ENCODE measurements around the gene ADGRB3.

Gene ADGRB3

DNA sequence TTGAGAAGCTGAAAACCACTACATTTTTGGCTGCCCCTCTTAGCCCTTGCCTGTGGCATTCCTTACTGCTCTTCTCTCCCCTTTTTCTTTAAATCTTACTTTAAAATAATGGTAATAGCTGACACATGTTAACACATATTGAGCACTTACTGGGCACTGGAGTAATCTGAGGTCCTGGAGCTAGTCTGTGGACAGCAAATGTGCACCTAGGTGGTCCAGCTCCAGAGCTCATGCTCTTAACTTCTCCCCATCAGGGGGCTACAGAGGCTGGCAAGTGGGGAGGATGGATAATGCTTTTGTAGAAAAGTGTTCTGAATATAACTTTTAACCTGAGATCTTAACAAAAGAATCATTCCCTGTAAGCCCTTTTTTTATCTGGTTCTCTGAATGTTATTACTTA lies 74.8 kb downstream of the ADGRB3 start:
- no peak for DNase-seq

DNA sequence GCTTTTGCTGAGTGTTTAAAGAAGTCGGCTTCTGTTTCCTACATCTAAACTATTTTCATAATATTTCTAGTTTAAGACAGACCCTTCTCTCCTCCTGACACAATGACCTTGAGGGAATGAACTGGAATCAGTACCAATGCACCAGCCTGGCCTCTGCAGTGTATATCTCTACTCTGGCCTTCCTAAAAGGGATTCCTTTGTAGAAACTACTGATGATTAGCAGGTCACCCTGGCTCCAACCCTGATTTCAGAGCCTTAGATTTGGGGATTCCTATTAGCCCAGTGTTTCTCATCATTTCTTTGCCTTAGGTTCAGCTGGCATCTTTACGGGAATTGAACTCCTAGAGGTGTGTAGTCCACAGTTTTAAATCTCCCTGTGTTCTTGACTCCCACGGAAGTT lies 75.4 kb downstream of the ADGRB3 start:
- DNase-seq = no peak

DNA sequence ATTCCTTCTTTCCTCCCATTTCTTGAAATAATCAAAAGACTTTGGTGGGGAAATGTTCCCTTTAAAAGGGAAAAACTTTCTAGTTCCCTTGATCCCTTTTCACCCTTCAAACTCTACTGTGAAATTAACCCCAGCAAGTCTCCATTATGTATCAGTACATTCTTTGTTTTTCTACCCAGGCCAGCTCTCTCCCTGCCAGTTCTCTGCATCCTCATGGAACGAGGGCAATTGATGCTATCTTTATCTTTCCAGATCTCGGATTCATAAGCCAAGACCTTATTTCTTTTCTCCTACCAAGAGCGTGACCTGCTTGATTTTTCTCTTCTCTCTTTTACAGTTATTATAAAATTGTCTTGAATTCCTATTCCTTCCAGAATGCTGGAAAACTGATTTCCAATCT lies 75.8 kb downstream of the ADGRB3 start:
- DNase-seq = no peak

DNA sequence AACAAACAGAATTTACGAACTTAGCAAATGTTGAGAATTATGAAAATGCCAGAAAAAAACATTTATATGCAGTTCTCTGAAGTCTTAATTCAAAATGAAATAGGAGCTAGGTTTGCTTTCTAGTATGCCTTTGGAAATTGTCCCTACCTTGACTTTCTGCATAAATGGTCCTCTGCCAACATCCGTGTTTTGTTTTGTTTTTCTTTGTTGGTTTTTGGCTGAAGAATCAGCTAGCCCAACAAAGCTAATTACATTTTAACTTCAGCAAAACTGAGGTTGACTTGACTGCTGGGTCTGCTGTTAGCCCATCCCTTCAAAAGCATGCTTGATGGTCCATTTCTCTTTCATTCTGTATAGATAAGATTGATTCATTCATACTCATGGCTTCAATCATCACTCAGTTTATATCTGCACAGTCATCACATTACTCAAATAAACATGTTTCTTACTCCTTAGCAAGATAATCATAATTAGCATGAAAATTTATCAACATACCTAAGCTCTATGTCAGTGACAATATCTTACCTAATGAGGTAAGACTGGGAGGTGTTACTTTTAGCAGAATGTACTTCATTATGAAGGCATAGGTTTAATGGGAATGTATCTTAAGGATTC lies 76.4 kb downstream of the ADGRB3 start:
- no peak for DNase-seq

DNA sequence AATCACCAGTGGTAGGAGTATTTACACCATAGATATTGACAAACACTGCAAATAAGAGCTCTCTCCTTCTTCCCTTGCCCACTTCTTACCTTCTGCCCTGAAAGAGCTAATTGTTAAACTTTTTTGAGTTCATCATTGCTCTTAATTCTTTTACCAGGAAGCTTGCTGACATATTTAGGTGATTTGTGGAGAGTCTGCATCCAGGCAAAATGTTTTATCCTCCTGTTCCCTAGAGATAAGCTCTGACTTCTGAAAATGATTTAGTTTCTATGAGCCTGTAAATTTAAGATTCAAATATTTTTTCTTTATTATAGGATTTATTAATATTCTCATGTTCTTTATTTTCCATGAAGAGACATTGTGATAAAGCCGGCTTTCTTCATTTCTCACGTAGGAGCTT lies 81.5 kb downstream of the ADGRB3 start:
- DNase-seq = no peak

DNA sequence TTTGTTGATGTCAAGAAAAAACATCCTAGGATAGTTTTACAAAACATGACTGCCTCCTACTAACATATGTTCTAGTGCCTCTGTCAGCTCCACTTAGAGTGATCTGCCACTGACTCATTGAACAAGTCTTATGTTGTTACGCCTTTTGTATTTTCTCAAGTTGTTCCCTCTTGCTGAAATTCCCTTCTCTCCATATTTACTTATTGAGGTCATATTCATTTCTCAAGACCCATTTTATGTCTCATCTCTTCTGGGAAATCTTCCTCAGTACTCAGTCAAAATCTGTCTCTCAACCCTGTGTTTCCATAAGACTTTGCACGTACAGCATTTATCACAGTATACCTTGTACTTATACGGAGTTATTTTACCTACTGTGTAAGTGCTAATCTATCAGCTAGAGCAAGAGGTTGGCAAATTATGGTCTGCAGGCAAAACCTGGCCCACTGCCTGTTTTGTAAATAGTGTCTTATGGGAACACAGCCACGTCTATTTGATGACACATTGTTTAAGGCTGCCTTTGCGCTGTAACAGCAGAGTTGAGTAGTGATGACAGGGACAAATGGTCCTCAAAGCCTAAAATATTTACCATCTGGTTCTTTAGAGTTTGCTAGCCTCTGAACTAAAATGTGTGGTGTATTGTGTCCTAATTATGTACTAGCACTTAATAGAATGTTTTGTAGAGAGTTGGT lies 83.4 kb downstream of the ADGRB3 start:
- DNase-seq = no peak

DNA sequence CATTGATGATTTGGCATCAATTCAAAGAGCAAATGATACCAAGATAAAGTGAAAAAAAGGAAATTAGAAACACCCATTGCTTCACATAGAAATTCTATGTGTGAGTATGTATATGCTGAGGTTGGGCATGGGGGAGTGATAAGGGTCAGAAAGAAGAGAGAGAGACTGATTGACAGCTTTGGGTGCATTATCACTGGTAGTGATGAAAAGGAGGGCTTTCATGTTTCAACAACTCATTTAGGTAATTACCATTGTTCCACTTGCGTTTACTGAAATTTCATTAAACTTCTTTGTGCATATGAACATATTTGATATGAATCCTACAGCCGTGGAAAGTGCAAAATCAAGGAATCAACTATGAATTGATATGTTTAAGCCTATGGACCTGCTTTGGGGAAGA lies 84.7 kb downstream of the ADGRB3 start:
- DNase-seq = no peak

DNA sequence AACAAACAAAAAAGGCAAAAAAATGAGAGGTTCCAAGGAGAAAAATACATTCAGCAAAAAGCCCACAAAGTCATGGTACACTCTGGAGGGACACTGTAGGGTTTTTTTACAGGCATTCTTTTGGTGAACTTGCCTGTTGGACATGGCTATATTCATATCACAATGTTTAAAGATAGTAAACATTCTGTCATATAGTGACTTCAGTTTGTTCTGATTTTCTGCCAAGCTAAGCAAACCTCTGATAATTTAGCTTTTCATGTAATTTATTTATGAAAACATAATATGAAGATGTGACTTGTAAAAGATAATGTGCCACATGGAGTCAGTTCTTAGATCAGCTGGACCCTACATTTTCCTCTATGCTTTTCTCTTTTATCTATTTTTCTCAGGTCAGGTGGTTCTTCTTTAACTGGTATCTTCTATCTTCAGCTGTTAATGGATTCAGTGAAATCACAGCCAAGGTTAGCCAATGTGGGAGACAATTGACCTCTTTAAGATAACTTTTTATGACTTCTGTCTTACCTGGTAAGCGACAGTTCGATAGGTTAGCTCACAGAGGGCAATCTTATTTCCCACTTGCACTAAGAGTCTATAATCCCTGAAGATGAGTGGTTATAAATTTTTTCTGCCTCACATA lies 87.9 kb downstream of the ADGRB3 start:
- DNase-seq = no peak

DNA sequence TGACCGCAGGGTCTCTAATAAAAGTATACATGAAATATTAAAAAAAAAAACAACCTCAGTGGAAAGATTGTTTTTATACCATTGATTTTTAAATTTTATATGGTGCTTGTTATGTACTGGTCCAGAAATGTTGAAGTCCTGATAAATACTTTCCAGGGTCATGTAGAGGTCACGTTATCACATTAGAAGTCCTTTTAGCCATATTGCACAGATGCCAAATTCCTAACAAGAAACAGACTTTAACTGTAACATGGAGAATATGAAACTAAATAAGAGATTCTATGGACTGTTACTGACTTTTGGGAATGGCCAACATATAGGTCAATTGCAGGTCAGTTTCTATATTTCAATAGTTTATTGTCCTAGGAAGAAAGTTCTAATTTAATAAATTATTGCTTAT lies 89.0 kb downstream of the ADGRB3 start:
- no peak for DNase-seq

DNA sequence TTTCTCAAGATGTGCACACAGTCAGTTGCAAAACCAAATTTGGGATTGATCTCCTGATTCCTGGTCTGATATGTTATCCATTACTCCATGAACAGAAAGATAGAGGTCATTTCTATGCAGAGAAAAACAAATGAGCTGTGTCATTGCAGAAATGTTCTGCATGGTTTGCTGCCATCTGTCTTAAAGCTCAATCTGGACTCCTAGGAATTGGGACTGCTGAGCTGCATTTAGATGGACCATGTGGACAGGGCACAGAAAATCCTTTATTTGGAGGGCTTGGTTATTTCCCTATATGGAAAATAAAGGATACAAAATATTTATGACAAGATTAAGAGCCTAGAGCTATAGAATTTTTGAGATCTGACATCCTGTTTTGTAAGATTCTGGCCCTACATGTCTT lies 91.3 kb downstream of the ADGRB3 start:
- no peak for DNase-seq

DNA sequence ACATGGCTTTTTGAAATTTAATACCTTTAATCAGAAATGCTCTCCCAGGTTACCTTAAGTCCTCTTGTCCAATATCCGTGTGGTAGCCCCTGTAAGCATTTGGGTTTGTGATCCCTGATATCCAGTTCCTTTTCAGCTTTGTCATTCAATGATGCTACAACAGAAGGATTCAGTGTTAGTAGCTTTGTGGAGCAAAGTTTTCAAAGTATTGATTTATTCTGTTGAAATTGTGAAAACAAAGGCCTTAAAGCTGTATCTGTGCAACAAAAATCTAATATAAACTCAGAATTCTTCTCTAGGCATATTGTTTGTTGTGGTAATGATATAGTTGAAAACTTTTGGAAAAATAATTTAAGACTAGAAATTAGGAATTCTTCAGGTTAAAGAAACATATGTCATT lies 91.9 kb downstream of the ADGRB3 start:
- no peak for DNase-seq

DNA sequence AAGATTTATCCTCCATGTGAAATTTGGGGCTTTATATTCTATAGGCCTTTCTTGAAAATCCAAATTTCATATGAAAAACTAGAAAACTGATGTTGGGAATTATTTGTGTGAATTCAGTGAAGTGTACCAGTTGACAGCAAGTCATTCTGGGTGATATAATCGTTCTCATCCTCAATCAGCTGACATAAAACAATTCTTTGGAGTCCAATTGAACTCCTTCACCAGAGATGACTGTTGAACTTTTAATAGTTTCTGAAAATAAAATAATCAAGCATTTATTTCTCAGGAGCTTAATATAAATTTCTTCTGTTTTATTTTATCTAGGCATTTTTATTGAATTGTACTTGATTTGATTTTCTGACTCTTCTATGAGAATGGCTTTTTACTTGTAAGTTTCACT lies 92.6 kb downstream of the ADGRB3 start:
- DNase-seq = no peak

DNA sequence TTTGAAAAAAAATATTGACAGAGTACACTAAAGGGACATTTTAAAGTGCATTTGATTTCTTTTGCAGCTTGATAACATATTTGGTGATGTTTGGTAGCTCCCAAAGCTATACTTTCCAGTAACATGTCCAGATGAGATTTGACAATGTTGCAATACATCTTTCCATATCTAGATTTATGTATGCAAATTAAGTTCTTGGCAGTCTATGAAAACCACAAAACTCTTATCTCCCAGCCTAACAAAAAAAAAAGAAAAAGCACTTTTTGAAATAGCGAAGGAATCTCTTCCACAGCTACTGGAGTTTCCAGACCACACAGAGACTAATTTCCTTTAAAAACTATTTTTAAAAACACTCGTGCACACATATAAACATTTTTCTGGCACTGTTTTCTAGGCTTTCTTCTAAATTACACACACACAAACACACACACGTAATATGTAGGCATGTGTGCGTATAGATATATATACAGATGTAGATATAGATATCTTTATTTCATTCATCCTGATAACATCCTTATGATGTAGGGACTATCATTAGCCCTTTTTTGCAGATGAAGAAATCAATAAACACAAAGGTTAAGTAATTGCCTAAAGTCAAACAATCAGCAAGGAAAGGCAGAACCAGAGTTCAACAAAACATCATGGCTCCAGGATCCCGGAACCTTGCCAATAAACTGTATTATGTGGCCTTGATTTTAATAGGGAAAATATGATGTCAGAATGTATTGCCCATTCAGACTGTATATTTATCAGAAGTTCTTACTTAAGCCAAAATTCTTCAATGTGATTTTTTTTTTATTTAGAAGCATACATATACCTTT lies 93.3 kb downstream of the ADGRB3 start:
- DNase-seq = no peak

DNA sequence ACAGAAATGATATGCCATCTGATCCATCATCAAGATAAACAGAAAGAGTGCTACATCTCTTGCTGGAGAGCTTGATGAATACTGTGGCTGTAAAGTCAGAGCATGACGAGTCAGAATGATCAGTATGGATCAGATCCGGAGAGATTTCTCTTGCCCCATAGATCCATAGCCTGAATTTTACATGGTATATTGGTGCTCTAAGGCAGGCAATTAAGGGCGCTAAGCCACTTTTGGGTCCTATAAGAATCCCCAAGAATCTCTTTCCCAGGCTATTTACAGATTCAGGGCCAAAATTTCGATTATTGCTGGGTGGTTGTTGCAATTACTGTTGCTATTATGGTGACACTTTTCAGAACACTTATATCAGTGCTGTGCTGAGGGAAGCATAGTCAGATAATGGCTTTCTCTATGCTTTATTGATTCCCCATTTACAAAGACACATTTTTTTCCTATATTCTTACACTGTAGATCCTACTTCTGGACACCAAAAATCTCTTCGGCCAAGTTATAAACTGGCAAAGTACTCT lies 94.4 kb downstream of the ADGRB3 start:
- DNase-seq = no peak

DNA sequence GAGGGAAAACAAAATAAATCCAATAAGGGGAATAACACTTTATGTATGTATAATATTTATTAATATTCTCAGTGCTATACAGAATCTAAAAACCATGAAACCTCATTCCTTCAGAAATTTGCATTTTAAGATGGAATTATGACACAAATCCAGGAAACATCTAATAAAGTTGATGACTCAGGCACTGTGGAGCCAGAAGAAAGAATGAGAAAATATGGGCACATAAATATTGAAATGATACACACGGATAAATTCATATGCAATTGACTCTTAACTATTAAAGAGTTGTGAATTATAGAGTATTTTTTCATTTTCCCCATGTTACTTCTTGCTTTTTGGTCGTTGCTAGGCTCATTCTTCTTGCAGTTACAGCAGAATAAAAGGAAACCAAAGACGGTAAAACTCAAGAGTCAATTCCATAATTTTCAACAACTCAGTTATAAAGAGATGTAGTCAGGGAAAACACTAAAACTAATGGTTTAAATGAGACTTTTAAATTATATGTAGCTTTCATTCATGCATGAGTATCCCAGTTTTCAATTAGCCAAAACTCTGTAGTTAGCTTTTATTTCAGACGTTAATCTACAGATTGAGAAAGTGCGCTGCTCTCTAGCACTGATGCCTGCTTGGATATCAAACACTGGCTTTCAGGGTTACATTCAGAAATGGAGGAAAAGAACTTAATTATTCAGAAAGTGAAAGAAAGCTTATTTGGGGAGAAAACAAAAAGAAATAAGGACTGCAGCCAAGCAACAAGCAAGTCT lies 95.4 kb downstream of the ADGRB3 start:
- no peak for DNase-seq

DNA sequence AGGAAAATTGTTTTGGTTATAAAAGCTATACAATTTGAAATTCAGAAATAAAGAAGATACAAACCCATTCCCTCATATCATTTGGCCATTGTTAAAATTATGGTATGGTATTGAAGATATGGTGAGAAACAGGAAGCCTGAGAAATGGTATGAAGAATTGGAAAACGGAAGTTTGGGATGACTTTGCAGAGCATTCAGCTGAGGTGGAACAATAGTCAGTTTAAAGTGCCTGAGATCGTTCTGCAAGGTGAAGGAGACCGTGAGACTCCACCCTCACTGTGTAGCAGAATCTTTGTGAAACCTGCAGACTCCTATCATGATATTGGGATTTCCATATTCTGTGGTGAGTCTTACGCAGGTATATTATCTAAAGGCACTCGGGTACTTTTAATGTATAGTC lies 97.3 kb downstream of the ADGRB3 start:
- DNase-seq = no peak

DNA sequence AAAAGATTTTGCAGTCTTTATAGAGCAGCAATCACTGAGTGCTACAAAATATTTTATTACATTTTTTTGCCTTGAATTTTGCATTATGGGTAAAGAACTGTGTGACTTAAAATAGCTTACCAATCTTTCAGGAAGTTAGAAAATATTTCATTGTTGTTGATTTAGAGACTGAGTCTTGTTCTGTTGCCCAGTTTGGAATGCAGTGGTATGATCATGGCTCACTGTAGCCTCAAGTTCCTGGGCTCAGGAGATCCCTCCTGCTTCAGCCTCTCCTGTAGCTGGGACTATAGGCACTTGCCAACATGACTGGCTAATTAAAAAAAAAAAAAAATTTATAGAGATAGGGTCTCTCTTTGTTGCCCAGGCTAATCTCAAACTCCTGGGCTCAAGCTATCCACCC lies 100.8 kb downstream of the ADGRB3 start:
- no peak for DNase-seq

DNA sequence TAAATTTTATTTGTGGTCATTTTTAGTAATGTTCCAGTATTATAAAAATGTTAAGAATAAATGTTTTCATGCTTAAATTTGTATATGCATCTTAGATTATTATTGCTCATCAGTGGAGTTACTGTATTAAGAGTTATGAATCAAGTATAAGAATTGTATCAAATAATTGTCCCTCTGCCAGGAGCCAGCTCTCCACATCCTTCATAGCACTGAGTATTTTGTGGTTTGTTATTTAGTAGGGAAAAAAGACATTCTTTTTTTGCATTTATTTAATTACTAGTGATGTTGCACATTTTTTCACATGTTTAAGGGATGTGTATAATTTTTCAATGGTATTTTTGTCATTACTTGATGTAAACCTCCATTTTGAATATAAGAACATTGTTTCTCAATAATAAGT lies 102.0 kb downstream of the ADGRB3 start:
- no peak for DNase-seq

DNA sequence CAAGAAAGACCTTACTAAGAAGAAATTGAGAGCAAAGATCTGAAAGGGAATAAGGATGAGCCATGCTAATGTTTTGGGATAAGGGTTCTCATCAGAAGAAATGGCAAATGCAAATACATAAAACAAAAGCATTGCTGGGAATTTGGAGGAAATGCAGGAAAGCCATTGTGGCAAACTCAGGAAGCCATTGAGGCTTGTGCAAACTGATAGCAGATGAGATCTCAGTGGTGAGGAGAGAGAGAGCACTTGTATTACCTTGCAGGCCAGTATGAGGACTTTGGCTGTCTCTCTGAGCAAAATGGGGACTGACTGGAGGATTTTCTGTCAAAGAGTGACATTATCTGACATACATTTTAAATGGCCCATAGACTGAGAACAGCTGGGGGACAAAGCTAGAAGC lies 103.0 kb downstream of the ADGRB3 start:
- DNase-seq = no peak

DNA sequence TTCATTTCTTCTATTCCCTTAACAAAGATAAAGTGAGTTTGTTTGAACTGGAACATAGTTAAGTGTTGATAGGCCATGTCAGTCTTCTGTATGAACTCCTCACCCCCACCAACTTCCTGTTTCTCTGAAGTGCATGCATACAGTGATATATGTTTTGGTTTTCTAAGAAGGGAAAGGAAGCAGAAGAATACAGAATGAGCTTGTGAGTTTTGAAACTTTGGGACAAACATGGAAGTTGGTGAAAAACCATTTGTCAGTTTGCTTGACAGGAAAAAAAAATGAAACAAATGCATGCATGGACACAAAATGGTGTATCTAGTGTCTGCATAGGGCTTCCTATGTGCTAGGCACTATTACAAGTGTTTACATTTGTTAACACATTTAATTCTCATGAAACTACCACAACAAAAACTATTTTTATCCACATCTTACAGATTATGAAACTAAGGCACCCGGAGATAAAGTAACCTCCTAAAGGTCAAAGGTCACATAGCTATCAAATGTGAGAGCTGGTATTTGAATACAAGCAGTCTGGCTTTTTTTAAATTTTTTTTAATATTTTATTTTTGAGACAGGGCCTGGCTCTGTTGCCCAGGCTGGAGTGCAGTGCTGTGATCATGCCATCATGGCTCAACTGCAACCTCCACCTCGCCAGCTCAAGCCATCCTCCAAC lies 105.9 kb downstream of the ADGRB3 start:
- DNase-seq = no peak

DNA sequence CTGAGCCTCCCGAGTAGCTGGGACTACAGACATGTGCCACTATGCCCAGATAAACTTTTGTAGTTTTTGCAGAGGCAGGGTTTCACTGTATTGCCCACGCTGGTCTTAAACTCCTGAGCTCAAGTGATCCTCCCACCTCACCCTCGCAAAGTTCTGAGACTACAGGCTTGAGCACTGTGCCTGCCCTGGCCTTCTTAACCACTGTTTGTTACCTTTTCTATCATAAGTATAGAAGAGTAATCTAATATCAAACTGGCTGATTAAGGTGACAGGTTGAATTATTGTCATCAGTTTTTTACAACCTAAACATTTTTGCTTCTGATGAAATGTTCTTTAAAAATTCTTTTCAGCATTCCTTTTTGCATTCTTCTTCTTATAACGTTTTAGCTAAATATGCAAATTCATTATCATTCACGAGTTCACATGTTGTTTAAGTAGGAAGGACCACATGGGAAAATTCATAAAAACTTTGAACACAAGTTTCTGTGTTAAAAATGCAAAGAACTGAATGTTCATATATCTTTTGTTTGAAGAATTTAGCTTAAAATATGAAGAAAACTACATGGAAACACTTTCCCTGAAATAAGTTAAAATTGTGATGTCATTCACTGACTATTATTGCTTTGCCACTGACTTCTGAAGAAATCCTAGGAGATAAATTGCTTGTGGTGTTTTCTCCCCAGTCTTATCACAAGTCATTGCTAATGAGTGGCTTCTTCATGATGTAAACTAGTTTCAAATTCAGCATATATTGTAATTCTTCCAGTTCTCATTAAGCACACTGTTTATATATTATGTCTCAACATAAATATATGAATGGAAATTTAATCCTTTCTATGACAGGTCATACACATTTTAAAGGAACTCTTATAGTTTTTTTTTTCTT lies 106.7 kb downstream of the ADGRB3 start:
- no peak for DNase-seq

Data from activated T-cell treated with anti-CD3 and anti-CD28 coated beads for 4 hours (primary cell).